HG02588 (cell line): ENCODE results near the gene ZNRF1.
A peak's percentile ranks its signal among the peaks of the same experiment; 100 is the strongest.
"Not testable (repeated sequence)": the region's sequence is repeated elsewhere in the genome, so short reads cannot be mapped to it uniquely, and the experiment has no call there.

Experiments
- ATAC-seq: cut with Tn5 transposase; IDR thresholded peaks from one replicate; pipeline ENCODE4 v1.9.1; 2021; ENCODE audit warnings: mild to moderate bottlenecking, moderate library complexity; ENCODE audit not compliant: unreplicated experiment

The ZNRF1 gene

GRCh38 chr16:75000481-75001081, 1.8 kb downstream of the ZNRF1 start:
- ATAC-seq: no peak

GRCh38 chr16:75002474-75002873, 3.6 kb downstream of the ZNRF1 start:
- ATAC-seq: no peak

GRCh38 chr16:75003931-75004330, 5.1 kb downstream of the ZNRF1 start:
- no peak for ATAC-seq

- ATAC-seq: no peak
These were observed 5.6 kb downstream of the ZNRF1 start for GRCh38 chr16:75004460-75004859.

- ATAC-seq: no peak
These were observed 6.9 kb downstream of the ZNRF1 start for GRCh38 chr16:75005697-75006096.

- ATAC-seq: no peak
These were observed 8.6 kb downstream of the ZNRF1 start for GRCh38 chr16:75007443-75007842.

- no peak for ATAC-seq
These were observed 11.6 kb downstream of the ZNRF1 start for GRCh38 chr16:75010427-75010826.

- ATAC-seq: peak; percentile 72
These were observed 12.9 kb downstream of the ZNRF1 start for GRCh38 chr16:75011634-75012307.

GRCh38 chr16:75012380-75013081, 13.7 kb downstream of the ZNRF1 start:
- ATAC-seq: peak; percentile 20

- ATAC-seq: not testable (repeated sequence)
These were observed 14.3 kb downstream of the ZNRF1 start for GRCh38 chr16:75013123-75013522.

GRCh38 chr16:75014318-75014717, 15.5 kb downstream of the ZNRF1 start:
- ATAC-seq: no peak

GRCh38 chr16:75016451-75017081, 17.7 kb downstream of the ZNRF1 start:
- not testable (repeated sequence) for ATAC-seq

GRCh38 chr16:75017670-75018525, 19.1 kb downstream of the ZNRF1 start:
- no peak for ATAC-seq

GRCh38 chr16:75019007-75019406, 20.2 kb downstream of the ZNRF1 start:
- no peak for ATAC-seq

- no peak for ATAC-seq
These were observed 20.8 kb downstream of the ZNRF1 start for GRCh38 chr16:75019586-75019985.

GRCh38 chr16:75021410-75021809, 22.6 kb downstream of the ZNRF1 start:
- ATAC-seq: no peak

GRCh38 chr16:75022567-75022966, 23.7 kb downstream of the ZNRF1 start:
- ATAC-seq: no peak

GRCh38 chr16:75023009-75023408, 24.2 kb downstream of the ZNRF1 start:
- no peak for ATAC-seq

GRCh38 chr16:75024182-75024581, 25.4 kb downstream of the ZNRF1 start:
- no peak for ATAC-seq

GRCh38 chr16:75024594-75024993, 25.8 kb downstream of the ZNRF1 start:
- ATAC-seq: no peak

- no peak for ATAC-seq
These were observed 26.9 kb downstream of the ZNRF1 start for GRCh38 chr16:75025761-75026160.
